ENCODE measurements around the gene ZNF691. TPM values are rescaled to one million over a fixed set of nuclear protein-coding genes. Genes with fewer than 3 reads are reported as not detected.

ZNF691 gene
- total RNA-seq, 1 donor from 2014 or later, result 12.0 TPM

- TF ChIP-seq, protein P1, sequence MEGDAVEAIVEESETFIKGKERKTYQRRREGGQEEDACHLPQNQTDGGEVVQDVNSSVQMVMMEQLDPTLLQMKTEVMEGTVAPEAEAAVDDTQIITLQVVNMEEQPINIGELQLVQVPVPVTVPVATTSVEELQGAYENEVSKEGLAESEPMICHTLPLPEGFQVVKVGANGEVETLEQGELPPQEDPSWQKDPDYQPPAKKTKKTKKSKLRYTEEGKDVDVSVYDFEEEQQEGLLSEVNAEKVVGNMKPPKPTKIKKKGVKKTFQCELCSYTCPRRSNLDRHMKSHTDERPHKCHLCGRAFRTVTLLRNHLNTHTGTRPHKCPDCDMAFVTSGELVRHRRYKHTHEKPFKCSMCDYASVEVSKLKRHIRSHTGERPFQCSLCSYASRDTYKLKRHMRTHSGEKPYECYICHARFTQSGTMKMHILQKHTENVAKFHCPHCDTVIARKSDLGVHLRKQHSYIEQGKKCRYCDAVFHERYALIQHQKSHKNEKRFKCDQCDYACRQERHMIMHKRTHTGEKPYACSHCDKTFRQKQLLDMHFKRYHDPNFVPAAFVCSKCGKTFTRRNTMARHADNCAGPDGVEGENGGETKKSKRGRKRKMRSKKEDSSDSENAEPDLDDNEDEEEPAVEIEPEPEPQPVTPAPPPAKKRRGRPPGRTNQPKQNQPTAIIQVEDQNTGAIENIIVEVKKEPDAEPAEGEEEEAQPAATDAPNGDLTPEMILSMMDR (IDR thresholded peaks at IDR 0.05; ENCODE audit: unreplicated experiment), result no peak
- no peak overlapping the region for H3K27ac Mint-ChIP-seq (ENCODE audit: unreplicated experiment)
- no peaks in the 10 kb centered on the region for H3K9me3 Mint-ChIP-seq (ENCODE audit: unreplicated experiment)
- peaks cover 38% of the 10 kb centered on the region for H3K36me3 Mint-ChIP-seq (ENCODE audit: low read depth, unreplicated experiment)
- DNase-seq (ENCODE audit: low spot score), result no peak
- H3K27me3 Mint-ChIP-seq (ENCODE audit: unreplicated experiment), result peaks cover 6% of the 10 kb centered on the region
- peaks cover 17% of the 10 kb centered on the region for H3K4me1 Mint-ChIP-seq (ENCODE audit: unreplicated experiment)
- H3K4me3 Mint-ChIP-seq (ENCODE audit: unreplicated experiment), result peak overlapping the region; percentile 100
These were observed 552 bp upstream of the ZNF691 start for GRCh38 chr1:42845866-42846256.

DNA sequence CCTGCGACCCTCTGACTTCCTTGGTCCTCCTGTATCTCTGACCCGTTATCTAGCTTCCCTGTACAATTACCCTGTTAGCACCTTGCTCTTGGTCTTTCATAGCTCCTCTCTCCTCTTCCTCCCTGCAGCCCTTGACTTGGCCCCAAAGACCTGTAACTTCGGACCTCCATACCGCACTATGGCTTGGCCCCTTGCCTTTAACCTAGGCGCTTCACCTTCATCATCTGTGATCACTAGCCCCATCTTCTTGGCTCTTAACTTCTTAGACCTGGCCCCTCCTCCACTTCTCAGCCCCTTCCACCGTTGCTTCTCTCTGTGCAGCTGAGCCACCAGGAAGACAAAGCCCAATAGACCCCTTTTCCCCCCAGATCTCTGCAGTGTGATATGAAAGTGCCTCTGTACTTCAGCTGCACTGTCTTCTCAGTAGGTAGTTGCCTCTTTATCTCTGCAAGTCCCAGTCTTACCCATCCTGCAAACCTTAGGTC lies 740 bp downstream of the ZNF691 start:
- peaks cover 6% of the 10 kb centered on the region for H3K27me3 Mint-ChIP-seq (ENCODE audit: unreplicated experiment)
- H3K36me3 Mint-ChIP-seq (ENCODE audit: low read depth, unreplicated experiment), result peaks cover 46% of the 10 kb centered on the region
- peak overlapping the region; percentile 100 for H3K4me3 Mint-ChIP-seq (ENCODE audit: unreplicated experiment)
- DNase-seq (ENCODE audit: low spot score), result no peak
- H3K4me1 Mint-ChIP-seq (ENCODE audit: unreplicated experiment), result peaks cover 17% of the 10 kb centered on the region
- no peaks in the 10 kb centered on the region for H3K9me3 Mint-ChIP-seq (ENCODE audit: unreplicated experiment)
- H3K27ac Mint-ChIP-seq (ENCODE audit: unreplicated experiment), result peak overlapping the region; percentile 52
- TF ChIP-seq, protein P1 (IDR thresholded peaks at IDR 0.05; ENCODE audit: unreplicated experiment), result no peak

GRCh38 chr1:42847721-42848460 lies 1.5 kb downstream of the ZNF691 start:
- peaks cover 4% of the 10 kb centered on the region for H3K27me3 Mint-ChIP-seq (ENCODE audit: unreplicated experiment)
- peaks cover 17% of the 10 kb centered on the region for H3K4me1 Mint-ChIP-seq (ENCODE audit: unreplicated experiment)
- no peaks in the 10 kb centered on the region for H3K9me3 Mint-ChIP-seq (ENCODE audit: unreplicated experiment)
- H3K27ac Mint-ChIP-seq (ENCODE audit: unreplicated experiment), result peak overlapping the region; percentile 72
- peak overlapping the region; percentile 100 for H3K4me3 Mint-ChIP-seq (ENCODE audit: unreplicated experiment)
- DNase-seq (ENCODE audit: low spot score), result no peak
- H3K36me3 Mint-ChIP-seq (ENCODE audit: low read depth, unreplicated experiment), result peaks cover 44% of the 10 kb centered on the region
- TF ChIP-seq, protein P1 (IDR thresholded peaks at IDR 0.05; ENCODE audit: unreplicated experiment), result no peak

- peaks cover 17% of the 10 kb centered on the region for H3K4me1 Mint-ChIP-seq (ENCODE audit: unreplicated experiment)
- TF ChIP-seq, protein P1 (IDR thresholded peaks at IDR 0.05; ENCODE audit: unreplicated experiment), result no peak
- no peaks in the 10 kb centered on the region for H3K9me3 Mint-ChIP-seq (ENCODE audit: unreplicated experiment)
- no peak overlapping the region for H3K27ac Mint-ChIP-seq (ENCODE audit: unreplicated experiment)
- H3K4me3 Mint-ChIP-seq (ENCODE audit: unreplicated experiment), result peak overlapping the region; percentile 0
- peaks cover 2% of the 10 kb centered on the region for H3K27me3 Mint-ChIP-seq (ENCODE audit: unreplicated experiment)
- DNase-seq (ENCODE audit: low spot score), result no peak
- peaks cover 42% of the 10 kb centered on the region for H3K36me3 Mint-ChIP-seq (ENCODE audit: low read depth, unreplicated experiment)
These were observed 2.6 kb downstream of the ZNF691 start for GRCh38 chr1:42848823-42849537.

GRCh38 chr1:42849944-42850343 lies 3.5 kb downstream of the ZNF691 start:
- Mint-ChIP-seq H3K36me3 (ENCODE audit: low read depth, unreplicated experiment) (peaks cover 42% of the 10 kb centered on the region), H3K27ac (ENCODE audit: unreplicated experiment) (peak overlapping the region; percentile 1), H3K27me3 (ENCODE audit: unreplicated experiment) (peaks cover 2% of the 10 kb centered on the region), H3K9me3 (ENCODE audit: unreplicated experiment) (no peaks in the 10 kb centered on the region), H3K4me1 (ENCODE audit: unreplicated experiment) (peaks cover 17% of the 10 kb centered on the region), H3K4me3 (ENCODE audit: unreplicated experiment) (peak overlapping the region; percentile 0)
- no peak for DNase-seq (ENCODE audit: low spot score)
- TF ChIP-seq, protein P1 (IDR thresholded peaks at IDR 0.05; ENCODE audit: unreplicated experiment), result no peak
